Ureter (tissue), 1 donor: ENCODE data around the gene PDZK1. TPM values are rescaled to one million over a fixed set of nuclear protein-coding genes. Genes with fewer than 3 reads are reported as not detected.
"Not testable (repeated sequence)": the region's sequence is repeated elsewhere in the genome, so short reads cannot be mapped to it uniquely, and the experiment has no call there.

Experiments used
- DNase-seq: peaks from one replicate; pipeline ENCODE4 v3.0.0-alpha.2; 2020; ENCODE audit warnings: low spot score
- total RNA-seq: library from RNA; stranded (reverse); gene quantifications from one replicate; pipeline ENCODE4 v1.2.4, GENCODE V29; 2023
- donor health status: DM: yes; HTN: yes; CAD: no.

The PDZK1 gene
- total RNA-seq, 1 donor from 2014 or later: 0.23 TPM

DNA sequence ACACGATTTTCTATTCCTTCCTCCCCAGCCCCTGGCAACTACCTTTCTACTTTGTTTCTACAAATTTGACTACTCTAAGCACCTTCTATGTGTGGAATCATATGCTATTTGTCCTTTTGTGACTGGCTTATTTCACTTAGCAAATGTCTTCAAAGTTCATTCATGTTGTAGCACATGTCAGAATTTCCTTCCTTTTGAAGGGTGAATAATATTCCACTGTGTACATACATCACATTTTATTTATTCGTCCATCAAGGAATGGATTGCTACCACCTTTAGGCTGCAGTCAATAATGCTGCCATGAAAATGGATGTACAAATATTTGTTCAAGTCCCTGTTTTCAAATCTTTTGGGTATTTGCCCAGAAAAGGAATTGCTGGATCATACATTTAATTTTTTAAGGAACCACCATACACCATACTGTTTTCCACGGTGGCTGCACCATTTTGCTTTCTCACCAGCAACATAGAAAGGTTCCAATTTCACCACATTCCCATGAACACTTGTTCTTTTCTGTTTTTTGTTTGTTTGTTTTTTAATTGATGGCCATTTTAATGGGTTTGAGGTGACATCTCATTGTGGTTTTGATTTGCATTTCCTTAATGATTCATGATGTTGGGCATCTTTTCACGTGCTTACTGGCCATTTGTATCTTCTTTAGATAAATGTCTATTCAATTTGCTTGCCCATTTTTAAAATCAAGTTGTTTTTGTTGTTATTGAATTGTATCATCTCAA lies 3.3 kb upstream of the PDZK1 start:
- DNase-seq: no peak

DNA sequence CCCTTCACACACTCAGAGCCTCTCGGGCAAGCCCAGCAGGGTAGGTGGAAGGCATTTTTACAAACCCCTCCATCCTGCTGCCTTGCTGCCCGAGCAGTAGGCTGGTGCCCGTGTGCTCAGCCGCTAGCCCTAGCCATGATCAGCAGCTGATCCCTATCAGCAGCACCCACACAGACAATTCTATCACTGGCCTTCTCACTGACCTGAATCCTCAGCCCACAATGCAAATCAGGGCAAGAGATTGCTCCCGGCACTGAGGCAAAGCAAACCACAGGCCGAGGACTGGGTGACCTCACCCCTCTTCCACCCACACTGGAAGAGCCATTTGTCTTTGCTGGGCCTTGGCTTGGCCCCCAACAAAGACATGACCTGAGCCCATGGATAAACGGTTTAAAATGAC lies 895 bp upstream of the PDZK1 start:
- no peak for DNase-seq

DNA sequence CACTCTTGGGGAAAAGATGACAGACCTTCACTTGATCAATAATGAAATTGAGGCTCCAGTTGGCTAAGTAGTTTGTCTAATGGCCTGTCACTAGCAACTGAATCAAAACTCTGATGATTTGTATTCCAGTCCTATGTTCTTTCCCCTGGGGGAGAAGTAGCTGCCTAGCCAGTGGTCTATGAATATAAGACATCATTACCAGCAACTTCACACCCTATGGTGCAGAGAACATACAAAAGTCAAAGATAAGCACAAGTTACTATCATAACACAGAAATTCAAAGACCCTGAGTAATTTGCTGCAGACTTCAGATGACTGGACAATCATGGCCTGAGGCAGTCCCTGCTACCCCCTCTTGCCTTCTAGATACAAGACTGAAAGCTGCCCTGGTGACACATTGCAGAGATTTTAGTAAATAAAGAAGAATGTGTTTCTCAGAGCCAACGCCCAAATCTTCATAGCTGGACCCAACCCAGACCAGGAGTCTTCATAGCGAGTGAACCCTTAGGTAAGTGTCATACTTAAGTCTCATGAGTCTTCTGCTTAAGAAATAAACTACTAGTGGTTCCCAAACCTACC lies 993 bp downstream of the PDZK1 start:
- no peak for DNase-seq

DNA sequence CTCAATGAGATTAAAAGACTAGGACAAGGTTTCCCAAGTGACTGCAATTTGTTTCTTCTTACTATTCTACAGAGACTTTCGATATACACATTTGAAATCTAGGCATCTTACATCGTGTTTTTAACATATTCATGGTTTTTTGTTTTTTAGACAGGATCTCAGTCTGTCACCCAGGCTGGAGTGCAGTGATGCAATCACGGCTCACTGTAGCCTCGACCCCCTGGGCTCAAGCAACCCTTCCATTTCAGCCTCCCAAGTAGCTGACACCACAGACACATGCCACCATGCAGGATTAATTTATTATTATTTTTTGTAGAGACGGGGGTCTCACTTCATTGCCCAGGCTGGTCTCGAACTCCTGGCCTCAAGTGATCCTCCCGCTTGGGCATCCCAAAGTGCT lies 1.5 kb downstream of the PDZK1 start:
- no peak for DNase-seq

DNA sequence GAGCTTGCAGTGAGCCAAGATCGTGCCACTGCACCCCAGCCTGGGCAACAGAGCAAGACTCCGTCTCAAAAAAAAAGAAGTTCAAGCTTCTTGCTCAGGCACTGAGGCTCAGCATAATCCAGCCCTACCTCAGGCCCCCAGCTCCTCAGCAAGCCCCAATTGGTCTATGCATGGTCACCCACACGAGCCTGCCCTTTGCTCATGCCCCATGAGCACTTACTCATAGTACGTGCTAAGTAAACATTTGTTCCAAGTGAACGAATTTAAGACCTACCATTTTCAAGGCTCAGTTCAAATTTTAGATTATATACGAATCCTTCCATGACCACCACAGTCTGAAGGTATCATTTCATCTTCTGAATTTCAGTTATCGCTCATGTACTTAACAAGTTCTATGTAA lies 4.3 kb downstream of the PDZK1 start:
- no peak for DNase-seq

DNA sequence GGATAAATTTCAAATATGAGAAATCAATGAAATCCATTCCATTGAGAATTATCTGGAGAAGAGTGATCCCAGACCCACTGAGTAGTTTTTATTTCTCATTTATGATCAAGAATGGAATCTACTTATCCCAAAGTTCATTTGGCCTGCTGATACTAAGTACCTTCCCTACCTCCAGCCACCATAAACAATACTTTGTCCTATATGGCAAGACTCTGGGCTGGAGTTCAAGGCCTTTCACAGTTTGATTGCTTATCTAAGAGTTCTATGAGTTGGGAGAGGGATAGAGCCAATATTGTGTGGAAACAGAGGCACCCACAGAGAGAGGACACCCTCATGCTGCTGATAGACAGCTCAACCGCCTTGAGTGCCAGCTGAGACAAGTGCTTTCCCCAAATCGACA lies 5.1 kb downstream of the PDZK1 start:
- DNase-seq: no peak

DNA sequence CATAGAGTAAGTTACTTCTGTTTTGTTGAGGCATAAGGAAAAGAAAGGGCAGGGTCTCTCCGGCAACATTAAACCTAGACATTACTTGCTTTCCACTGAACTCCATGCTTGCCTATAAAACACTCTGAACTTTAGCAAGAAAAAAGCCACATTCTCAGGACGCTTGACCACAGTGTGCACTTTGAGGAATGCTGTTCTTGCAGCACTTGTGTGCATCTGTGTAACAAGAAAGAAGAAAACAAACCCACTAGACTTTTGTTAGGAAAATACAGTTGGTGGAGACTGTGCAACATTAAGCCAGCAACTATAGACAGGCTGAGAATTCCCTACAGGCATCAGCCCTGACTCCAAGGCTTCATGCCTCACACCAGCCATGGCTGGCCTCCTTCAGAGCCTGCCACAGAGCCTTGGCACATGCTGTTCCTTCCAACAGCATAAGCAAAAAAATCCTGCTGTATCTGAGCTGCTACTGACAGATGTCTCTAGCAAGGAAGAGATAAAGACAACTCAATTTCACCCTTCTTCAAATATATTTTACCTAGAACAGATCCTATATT lies 5.8 kb downstream of the PDZK1 start:
- DNase-seq: no peak

DNA sequence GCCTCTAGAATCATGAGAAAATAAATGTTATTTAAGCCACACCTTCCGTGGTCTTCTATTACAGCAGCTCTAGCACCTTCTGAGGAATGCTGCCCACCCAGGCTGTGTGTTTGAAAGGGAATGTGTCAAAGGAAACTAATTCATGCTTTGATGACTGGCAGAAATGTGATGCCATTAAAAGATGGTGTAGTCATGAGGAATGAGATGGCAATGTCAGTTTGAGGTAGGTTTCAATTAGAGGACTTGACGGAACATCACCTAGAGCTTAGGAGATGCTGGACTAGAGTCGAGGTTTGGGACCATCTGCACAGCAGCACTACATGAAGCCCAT lies 10.6 kb downstream of the PDZK1 start:
- DNase-seq: no peak

DNA sequence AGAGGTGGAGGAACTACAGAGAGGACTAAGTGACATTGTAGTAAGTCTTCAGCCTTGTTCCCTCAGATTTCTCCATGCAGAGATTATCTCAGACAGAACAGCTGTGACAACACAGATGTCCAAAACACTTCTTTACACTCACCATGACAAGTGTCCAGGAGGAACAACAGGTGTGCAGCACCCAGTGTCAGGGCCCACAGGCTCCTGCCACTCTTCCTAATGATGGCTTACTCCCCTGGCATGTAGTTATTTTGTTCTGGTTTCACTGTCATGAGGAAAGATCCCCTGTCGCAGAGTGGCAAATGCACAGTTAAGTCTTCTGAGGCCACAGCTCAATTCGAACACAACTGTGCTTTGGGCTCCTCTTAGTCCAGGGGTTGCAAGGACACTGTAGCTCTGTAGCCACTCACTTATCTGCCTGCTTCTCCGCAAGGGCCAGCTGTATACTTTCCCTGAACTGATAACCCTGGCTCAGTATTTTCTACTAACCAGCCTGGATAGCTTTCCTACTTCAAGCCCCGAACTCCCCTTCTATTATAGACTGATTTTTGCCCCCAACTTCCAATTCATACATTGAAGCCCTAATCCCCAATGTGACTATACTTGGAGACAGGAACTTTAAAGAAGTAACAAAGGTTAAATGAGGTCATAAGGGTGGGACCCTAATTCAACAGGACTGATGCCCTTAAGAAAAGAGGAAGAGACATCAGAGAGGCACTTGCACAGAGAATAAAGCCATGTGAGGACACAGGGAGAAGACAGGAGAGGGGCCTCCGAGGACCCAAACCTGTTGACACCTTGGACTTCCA lies 11.1 kb downstream of the PDZK1 start:
- no peak for DNase-seq

DNA sequence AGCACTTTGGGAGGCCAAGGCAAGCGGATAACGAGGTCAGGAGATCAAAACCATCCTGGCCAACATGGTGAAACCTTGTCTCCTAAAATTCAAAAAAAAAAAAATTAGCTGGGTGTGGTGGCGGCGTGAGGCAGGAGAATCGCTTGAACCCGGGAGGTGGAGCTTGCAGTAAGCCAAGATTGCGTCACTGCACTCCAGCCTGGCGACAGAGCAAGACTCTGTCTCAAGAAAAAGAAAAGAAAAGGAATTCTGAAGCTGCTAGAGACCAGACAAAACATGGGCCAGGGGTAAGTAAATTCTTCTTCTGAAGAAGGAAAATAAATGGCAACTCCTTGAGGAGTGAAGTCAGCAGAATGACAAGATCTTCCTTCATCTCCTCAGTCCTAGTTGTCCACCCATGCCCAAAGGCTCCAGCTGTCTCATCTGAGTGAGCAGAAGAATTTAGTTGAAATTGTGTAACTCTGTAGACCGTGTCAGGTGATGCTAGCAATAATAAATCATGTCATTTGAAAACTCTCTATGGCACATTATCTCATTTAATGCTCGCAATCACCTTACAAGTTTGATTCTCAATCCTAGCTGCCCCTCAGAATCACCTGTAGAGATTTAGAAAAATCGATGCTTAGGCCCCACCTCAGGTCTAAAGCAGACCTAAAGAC lies 14.3 kb downstream of the PDZK1 start:
- DNase-seq: no peak

DNA sequence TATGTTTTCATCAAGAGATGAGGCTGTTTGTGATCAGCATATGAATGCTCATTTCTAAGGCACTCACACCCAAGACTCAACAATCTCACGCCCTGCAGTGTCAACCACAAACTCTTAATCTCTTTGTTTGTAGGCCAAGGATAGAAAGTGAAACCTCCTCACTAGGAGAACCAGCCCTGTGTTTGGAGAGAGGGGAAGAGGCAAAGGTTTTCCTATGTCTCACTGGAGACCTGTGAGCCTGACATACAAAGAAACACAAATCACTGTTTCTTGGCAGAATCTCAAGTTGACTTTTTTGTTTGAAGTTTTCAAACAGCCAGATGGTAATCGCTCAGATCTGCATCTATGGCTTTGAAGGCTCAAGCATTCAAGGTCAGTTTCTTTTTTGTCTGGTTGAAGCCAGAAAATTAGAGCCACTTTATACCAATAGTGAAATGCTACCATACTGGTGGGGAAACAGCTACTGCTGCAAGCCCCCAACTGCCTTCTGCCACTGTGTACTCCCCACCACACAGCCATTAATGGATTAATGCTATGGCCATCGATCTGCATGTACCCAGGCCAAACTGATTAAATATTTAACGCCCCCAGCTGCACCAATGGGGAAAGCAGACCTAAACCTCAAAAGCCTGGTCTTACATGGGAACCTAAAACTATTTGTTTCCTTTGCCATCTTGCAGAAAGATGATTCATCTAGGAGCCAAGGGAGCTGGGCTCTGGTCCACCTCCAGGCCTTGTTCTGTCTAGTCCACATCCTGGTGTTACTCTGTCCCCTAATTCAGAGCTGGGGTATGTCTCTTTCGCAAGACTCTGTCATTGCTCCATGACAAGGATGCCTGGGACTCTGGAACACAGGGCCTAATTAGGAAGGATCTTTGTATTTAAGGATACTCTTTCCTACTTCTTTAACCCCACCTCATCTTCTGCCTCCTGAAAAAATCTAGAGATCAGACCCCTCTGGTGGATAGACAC lies 16.3 kb downstream of the PDZK1 start:
- DNase-seq: no peak

DNA sequence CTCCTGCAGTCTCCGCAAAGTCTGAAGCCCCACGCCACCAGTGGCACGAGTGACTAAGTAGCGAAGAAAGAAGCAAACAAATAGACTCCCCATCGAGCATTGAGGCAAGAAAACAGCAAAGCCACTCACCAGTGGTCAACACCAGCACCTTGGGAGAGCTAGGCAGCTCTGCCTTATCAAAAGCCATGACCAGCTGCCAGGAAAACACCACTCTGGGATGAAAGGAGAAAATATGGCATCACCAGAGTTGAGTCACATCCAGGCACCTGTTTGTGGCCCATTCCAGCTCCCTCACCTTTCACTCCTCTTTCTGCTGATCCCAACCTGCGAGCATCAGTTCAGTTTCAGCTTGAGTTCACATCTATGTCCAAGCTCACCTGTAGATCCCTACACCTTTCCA lies 17.2 kb downstream of the PDZK1 start:
- DNase-seq: no peak

DNA sequence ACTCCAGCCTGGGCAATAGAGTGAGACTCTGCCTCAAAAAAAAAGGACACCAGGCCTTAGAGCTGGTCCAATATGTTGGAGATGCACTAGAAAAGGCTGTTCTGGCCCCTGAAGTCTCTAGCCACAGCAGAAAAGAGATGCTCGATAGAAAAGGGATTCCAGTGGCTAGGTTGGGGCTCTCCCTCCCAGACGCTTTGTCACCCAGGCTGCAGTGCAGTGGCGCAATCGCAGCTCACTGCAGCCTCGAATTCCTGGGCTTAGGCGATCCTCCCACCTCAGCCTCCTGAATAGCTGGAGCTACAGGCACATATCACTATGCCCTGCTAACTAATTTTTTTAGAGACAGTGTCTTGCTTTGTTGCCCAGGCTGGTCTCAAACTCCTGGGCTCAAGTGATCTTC lies 18.2 kb downstream of the PDZK1 start:
- no peak for DNase-seq

DNA sequence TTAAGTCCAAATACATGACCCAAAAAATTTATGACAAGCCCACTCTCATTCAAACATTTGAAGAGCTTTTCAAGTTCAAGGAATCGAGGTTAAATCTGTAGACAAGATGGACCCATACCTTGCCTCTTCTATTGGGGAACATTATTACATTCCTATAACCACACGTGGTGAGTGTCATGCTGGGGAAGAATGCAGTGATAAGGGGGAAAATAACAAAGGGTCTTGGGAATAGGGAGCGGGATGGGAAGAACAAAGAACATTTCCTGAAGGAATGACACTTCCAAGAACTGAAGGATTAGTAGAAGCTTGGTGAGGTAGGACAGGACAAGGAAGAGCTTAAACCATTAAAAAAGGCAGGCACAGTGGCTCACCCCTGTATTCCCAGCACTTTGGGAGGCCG lies 18.8 kb downstream of the PDZK1 start:
- DNase-seq: no peak

DNA sequence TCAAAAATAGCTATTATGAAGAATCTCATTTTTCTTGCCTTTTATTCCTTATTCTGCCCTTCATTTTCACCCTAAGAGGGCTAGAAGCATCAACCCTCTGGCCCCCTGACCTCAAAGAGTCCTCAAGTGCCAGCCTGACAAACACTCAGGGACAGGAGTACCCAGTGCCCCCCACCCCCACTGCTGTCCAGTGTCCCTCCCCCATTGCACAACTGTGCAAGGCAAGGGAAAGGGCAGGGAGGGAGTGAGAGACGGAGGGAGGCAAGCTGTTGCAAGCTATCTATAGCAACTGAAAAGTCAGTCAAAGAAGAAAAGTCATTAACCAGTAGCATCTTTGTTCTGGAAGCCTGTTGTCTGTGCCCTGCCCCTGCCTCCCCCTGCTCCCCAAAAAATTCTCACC lies 21.1 kb downstream of the PDZK1 start:
- not testable (repeated sequence) for DNase-seq

DNA sequence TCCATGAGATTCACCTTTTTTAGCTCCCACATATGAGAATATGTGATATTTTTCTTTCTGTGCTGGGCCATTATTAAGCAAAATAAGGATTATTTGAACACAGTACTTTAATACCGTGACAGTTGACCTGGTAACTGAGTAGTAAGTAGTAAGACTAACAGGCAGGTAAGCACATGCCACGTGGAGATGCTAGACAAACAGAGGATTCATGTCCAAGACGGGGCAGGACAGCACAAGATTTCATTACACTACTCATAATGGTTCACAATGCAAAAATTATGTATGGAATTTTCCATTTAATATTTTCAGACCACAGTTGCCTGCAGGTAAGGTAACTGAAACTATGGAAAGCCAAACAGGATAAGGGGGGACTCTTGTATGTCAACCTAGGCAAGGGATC lies 22.3 kb downstream of the PDZK1 start:
- not testable (repeated sequence) for DNase-seq

DNA sequence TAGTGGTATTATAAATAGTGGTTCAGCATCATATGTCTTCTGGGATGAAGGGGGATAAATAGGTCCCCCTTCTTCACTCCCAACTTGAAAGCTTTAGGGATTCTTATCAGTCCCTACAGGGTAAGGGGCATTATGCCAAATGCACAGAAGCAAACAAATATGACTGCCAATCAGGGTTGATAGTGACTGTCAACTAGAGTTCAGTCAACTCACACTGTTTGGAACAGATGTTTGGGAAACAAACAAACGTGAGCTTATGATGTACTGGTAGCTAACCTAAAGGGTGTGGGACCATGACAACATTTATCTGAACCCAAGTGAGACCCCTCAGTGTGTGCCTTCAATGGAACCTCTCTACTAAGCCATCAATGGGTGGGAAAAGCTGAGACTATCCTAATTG lies 34.0 kb downstream of the PDZK1 start:
- DNase-seq: not testable (repeated sequence)

DNA sequence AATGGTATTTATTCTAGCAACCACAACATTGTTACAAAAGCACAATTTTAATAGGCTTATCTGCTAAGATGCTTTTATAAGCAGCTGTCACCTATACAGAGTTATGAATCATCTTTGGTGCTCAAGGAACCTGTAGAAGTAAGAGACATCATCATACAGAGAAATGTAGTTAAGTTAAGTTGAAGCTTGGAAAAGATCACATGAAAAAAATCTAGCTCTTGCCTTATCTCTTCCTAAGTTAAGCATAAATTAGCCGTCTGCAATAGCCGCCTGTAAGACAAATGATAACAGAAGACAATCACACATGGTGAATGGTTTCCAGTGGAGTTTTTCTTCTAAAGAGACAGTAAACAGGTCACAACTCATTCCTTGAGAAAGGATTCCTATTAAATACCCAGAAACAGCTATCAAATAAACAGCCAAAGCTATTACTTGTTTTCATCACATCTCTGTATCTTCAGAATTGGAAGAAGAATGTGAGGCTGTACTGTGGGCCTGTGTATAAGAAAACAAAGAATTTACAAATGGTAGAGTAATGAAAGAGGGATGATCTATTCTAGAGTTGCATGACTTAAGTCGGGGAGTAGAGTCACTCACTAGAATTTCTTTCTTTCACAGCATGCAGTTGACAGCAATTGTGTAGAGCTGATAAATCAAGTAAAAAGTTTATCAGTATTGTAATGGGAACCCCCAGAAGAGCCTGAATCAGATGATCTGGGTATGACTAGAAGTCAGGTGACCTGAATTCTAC lies 36.0 kb downstream of the PDZK1 start:
- DNase-seq: not testable (repeated sequence)

DNA sequence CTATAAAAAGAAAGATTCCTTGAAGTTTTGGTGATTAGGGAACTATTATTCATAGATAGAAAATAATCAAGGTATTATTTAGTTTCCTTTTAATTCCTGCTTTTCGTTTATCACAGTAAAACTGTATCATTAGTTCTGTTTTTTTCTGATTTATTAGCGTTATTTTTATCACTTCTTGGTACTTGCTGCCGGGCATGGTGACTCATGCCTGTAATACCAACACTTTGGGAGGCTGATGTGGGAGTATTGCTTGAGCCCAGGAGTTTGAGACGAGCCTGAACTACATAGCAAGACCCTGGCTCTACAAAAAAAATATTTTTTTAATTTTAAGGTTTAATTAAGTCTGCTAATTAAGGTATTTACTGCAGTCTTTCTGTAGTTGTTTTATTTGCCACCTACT lies 42.2 kb downstream of the PDZK1 start:
- DNase-seq: not testable (repeated sequence)

DNA sequence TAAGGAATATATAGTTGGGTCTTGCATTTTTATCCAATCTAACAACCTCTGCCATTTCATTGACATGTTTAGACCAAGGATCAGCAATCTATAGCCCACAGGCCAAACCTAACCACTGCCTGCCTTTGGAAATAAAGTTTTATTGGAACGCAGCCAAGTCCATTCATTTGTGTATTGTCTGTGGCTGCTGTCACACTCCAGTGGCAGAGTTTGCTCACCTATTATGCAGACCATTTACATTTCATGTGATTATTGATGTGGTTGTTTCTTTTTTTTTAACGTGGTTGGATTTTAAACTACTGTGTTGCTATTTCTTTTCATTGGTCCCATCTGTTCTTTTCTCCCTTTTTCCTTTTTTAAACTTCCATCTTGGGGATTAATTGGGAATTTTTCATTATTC lies 44.7 kb downstream of the PDZK1 start:
- DNase-seq: not testable (repeated sequence)
